C4-2B (cell line): ENCODE data around the gene ADGRA1.

Source experiments
- CTCF ChIP-seq: fragments of 450-650 bp; conservative IDR thresholded peaks from 2 replicates; pipeline ENCODE4 v1.5.1; 2017; ENCODE audit warnings: mild to moderate bottlenecking
- ZFX ChIP-seq: fragments of 450-650 bp; IDR thresholded peaks from 2 replicates; pipeline ENCODE4 v1.6.1; 2017

GRCh38 chr10:133105686-133106390 is 18.1 kb downstream of the ADGRA1 start:
- TF ChIP-seq CTCF, result no peak
- no peak for TF ChIP-seq ZFX
